ENCODE results near the gene CRB1.

- TF ChIP-seq GATA2 (IDR thresholded peaks at IDR 0.05; ENCODE audit: low read depth, low read length) (no peak), GATA3 (IDR thresholded peaks at IDR 0.05; ENCODE audit: low read depth, low read length) (no peak)
These were observed 88.9 kb downstream of the CRB1 start for GRCh38 chr1:197356723-197357533.
